Measurements from ENCODE around the gene RALA.

DNA sequence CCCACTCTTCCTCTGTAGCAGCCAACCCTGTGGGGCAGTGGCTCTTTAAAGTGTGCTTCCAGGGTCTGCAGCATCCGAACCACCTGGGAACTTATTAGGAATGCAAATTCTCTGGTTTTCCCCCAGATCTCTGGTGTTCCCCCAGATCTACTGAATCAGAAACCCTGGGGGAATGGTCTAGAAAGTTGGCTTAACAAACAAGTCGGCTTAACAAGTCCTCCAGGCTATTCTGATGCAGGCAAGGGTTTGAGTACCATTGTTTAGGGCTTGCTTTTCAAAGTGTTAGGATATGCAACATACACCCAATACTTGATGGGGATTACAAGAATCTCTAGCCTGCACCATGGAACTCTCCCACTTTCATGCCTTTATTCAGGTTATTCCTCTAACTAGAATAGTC is 126.3 kb downstream of the RALA start:
- TF ChIP-seq, protein P1, sequence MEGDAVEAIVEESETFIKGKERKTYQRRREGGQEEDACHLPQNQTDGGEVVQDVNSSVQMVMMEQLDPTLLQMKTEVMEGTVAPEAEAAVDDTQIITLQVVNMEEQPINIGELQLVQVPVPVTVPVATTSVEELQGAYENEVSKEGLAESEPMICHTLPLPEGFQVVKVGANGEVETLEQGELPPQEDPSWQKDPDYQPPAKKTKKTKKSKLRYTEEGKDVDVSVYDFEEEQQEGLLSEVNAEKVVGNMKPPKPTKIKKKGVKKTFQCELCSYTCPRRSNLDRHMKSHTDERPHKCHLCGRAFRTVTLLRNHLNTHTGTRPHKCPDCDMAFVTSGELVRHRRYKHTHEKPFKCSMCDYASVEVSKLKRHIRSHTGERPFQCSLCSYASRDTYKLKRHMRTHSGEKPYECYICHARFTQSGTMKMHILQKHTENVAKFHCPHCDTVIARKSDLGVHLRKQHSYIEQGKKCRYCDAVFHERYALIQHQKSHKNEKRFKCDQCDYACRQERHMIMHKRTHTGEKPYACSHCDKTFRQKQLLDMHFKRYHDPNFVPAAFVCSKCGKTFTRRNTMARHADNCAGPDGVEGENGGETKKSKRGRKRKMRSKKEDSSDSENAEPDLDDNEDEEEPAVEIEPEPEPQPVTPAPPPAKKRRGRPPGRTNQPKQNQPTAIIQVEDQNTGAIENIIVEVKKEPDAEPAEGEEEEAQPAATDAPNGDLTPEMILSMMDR (IDR thresholded peaks at IDR 0.05; ENCODE audit: low read depth, low read length, missing input control), result no peak
- TF ChIP-seq TAF1 (conservative IDR thresholded peaks at IDR 0.05), result no peak

Data from liver (tissue), 3 donors.